Measurements from ENCODE around the gene RPS3. TPM values are rescaled to one million over a fixed set of nuclear protein-coding genes. Genes with fewer than 3 reads are reported as not detected.

The RPS3 gene
- total RNA-seq, 3 donors from 2014 or later: 4,010 to 4,371 (median 4,184) TPM

- peaks cover 2% of the 10 kb centered on the region for H3K36me3 Mint-ChIP-seq (ENCODE audit: insufficient read depth)
- H3K9me3 Mint-ChIP-seq: no peaks in the 10 kb centered on the region
- no peak for DNase-seq
- ATAC-seq: no peak
- H3K27me3 Mint-ChIP-seq (ENCODE audit: low read depth): peaks cover 45% of the 10 kb centered on the region
- peak overlapping the region; percentile 72 for H3K4me3 Mint-ChIP-seq
- H3K4me1 Mint-ChIP-seq (ENCODE audit: low read depth): peaks cover 16% of the 10 kb centered on the region
Measured at GRCh38 chr11:75430714-75431532, 31.6 kb downstream of the RPS3 start.

- H3K27me3 Mint-ChIP-seq (ENCODE audit: low read depth): peaks cover 45% of the 10 kb centered on the region
- H3K9me3 Mint-ChIP-seq: no peaks in the 10 kb centered on the region
- H3K4me1 Mint-ChIP-seq (ENCODE audit: low read depth): peaks cover 16% of the 10 kb centered on the region
- no peak for DNase-seq
- H3K36me3 Mint-ChIP-seq (ENCODE audit: insufficient read depth): peaks cover 2% of the 10 kb centered on the region
- ATAC-seq: no peak
- H3K4me3 Mint-ChIP-seq: no peak overlapping the region
Measured at GRCh38 chr11:75431533-75432525, 32.5 kb downstream of the RPS3 start.

GRCh38 chr11:75432911-75433321 lies 33.6 kb downstream of the RPS3 start, which contains the start of gene KLHL35:
Gene KLHL35, minus strand, starts transcription at chr11:75433203. Its CDS starts 2,574 bp downstream, at chr11:75430629.
- H3K9me3 Mint-ChIP-seq: no peaks in the 10 kb centered on the region
- no peak for ATAC-seq
- no peak within 1 kb of the TSS for H3K4me3 Mint-ChIP-seq
- H3K27me3 Mint-ChIP-seq (ENCODE audit: low read depth): peaks cover 45% of the 10 kb centered on the region
- H3K36me3 Mint-ChIP-seq (ENCODE audit: insufficient read depth): peaks cover 2% of the 10 kb centered on the region
- DNase-seq: no peak
- peaks cover 16% of the 10 kb centered on the region for H3K4me1 Mint-ChIP-seq (ENCODE audit: low read depth)

GRCh38 chr11:75433443-75433842 lies 34.1 kb downstream of the RPS3 start:
- H3K36me3 Mint-ChIP-seq (ENCODE audit: insufficient read depth): peaks cover 2% of the 10 kb centered on the region
- no peak overlapping the region for H3K4me3 Mint-ChIP-seq
- peaks cover 16% of the 10 kb centered on the region for H3K4me1 Mint-ChIP-seq (ENCODE audit: low read depth)
- no peaks in the 10 kb centered on the region for H3K9me3 Mint-ChIP-seq
- DNase-seq: no peak
- no peak for ATAC-seq
- peaks cover 43% of the 10 kb centered on the region for H3K27me3 Mint-ChIP-seq (ENCODE audit: low read depth)

GRCh38 chr11:75434051-75434450 lies 34.7 kb downstream of the RPS3 start:
- Mint-ChIP-seq H3K9me3 (no peaks in the 10 kb centered on the region), H3K4me1 (ENCODE audit: low read depth) (peaks cover 11% of the 10 kb centered on the region), H3K4me3 (no peak overlapping the region), H3K27me3 (ENCODE audit: low read depth) (peaks cover 39% of the 10 kb centered on the region), H3K36me3 (ENCODE audit: insufficient read depth) (peaks cover 5% of the 10 kb centered on the region)
- ATAC-seq (no peak), DNase-seq (no peak)

- Mint-ChIP-seq H3K9me3 (no peaks in the 10 kb centered on the region), H3K27me3 (ENCODE audit: low read depth) (peaks cover 35% of the 10 kb centered on the region), H3K4me3 (no peak overlapping the region), H3K36me3 (ENCODE audit: insufficient read depth) (peaks cover 5% of the 10 kb centered on the region), H3K4me1 (ENCODE audit: low read depth) (peaks cover 7% of the 10 kb centered on the region)
- ATAC-seq: no peak
- DNase-seq: no peak
Measured at GRCh38 chr11:75434886-75435570, 35.7 kb downstream of the RPS3 start.

- no peak for DNase-seq
- Mint-ChIP-seq H3K4me3 (no peak overlapping the region), H3K36me3 (ENCODE audit: insufficient read depth) (peaks cover 5% of the 10 kb centered on the region), H3K4me1 (ENCODE audit: low read depth) (peaks cover 6% of the 10 kb centered on the region), H3K27me3 (ENCODE audit: low read depth) (peaks cover 34% of the 10 kb centered on the region), H3K9me3 (no peaks in the 10 kb centered on the region)
- no peak for ATAC-seq
Measured at GRCh38 chr11:75435571-75435925, 36.2 kb downstream of the RPS3 start.

GRCh38 chr11:75436806-75437205 lies 37.5 kb downstream of the RPS3 start:
- Mint-ChIP-seq H3K9me3 (no peaks in the 10 kb centered on the region), H3K27me3 (ENCODE audit: low read depth) (peaks cover 21% of the 10 kb centered on the region), H3K4me3 (no peak overlapping the region), H3K4me1 (ENCODE audit: low read depth) (no peaks in the 10 kb centered on the region), H3K36me3 (ENCODE audit: insufficient read depth) (peaks cover 5% of the 10 kb centered on the region)
- ATAC-seq (no peak), DNase-seq (no peak)

- H3K4me1 Mint-ChIP-seq (ENCODE audit: low read depth): no peaks in the 10 kb centered on the region
- H3K36me3 Mint-ChIP-seq (ENCODE audit: insufficient read depth): peaks cover 5% of the 10 kb centered on the region
- DNase-seq (no peak), ATAC-seq (no peak)
- no peaks in the 10 kb centered on the region for H3K9me3 Mint-ChIP-seq
- peaks cover 10% of the 10 kb centered on the region for H3K27me3 Mint-ChIP-seq (ENCODE audit: low read depth)
- H3K4me3 Mint-ChIP-seq: no peak overlapping the region
Measured at GRCh38 chr11:75437966-75438659, 38.8 kb downstream of the RPS3 start.

GRCh38 chr11:75439026-75439425 lies 39.7 kb downstream of the RPS3 start:
- Mint-ChIP-seq H3K4me1 (ENCODE audit: low read depth) (no peaks in the 10 kb centered on the region), H3K4me3 (no peak overlapping the region), H3K36me3 (ENCODE audit: insufficient read depth) (peaks cover 5% of the 10 kb centered on the region), H3K9me3 (no peaks in the 10 kb centered on the region), H3K27me3 (ENCODE audit: low read depth) (peaks cover 6% of the 10 kb centered on the region)
- DNase-seq (no peak), ATAC-seq (no peak)

- ATAC-seq: no peak
- Mint-ChIP-seq H3K27me3 (ENCODE audit: low read depth) (peaks cover 4% of the 10 kb centered on the region), H3K9me3 (no peaks in the 10 kb centered on the region), H3K36me3 (ENCODE audit: insufficient read depth) (peaks cover 5% of the 10 kb centered on the region), H3K4me1 (ENCODE audit: low read depth) (no peaks in the 10 kb centered on the region), H3K4me3 (no peak overlapping the region)
- DNase-seq: no peak
Measured at GRCh38 chr11:75439495-75440120, 40.3 kb downstream of the RPS3 start.

GRCh38 chr11:75440960-75441803 lies 41.9 kb downstream of the RPS3 start:
- ATAC-seq (no peak), DNase-seq (no peak)
- H3K9me3 Mint-ChIP-seq: no peaks in the 10 kb centered on the region
- H3K36me3 Mint-ChIP-seq (ENCODE audit: insufficient read depth): peaks cover 3% of the 10 kb centered on the region
- H3K27me3 Mint-ChIP-seq (ENCODE audit: low read depth): no peaks in the 10 kb centered on the region
- H3K4me3 Mint-ChIP-seq: no peak overlapping the region
- no peaks in the 10 kb centered on the region for H3K4me1 Mint-ChIP-seq (ENCODE audit: low read depth)

GRCh38 chr11:75441804-75442132 lies 42.5 kb downstream of the RPS3 start:
- H3K36me3 Mint-ChIP-seq (ENCODE audit: insufficient read depth): peaks cover 3% of the 10 kb centered on the region
- no peaks in the 10 kb centered on the region for H3K4me1 Mint-ChIP-seq (ENCODE audit: low read depth)
- DNase-seq: no peak
- no peaks in the 10 kb centered on the region for H3K9me3 Mint-ChIP-seq
- ATAC-seq: no peak
- no peaks in the 10 kb centered on the region for H3K27me3 Mint-ChIP-seq (ENCODE audit: low read depth)
- H3K4me3 Mint-ChIP-seq: no peak overlapping the region
